Measurements from ENCODE around the gene IP6K3.

Gene IP6K3

DNA sequence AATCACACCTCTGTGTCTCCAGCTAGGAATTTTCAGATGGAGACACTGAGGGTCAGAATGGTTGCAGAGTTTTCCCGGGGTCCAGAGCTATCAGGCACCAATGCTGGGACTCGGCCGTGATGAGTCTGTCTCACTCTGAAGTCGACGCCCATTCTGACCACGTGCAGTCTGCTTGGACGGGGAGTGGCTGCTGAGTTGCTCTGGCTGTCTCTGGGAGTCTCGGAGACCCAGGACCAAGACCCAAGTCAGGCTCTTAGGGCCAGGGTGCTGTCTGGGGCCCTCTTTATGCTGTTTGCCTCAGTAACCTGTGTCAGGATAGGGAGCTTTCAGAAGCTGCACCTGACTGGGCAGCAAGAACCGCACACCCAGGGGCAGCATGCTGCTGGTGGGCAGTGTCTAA is 4.6 kb downstream of the IP6K3 start:
- no peak for TF ChIP-seq CTCF (IDR thresholded peaks at IDR 0.05; ENCODE audit: insufficient read depth, low read depth, low read length, missing control alignments)
- H3K4me3 ChIP-seq (ENCODE audit: low read length) = no peak overlapping the region
- DNase-seq (ENCODE audit: low read depth) = no peak

DNA sequence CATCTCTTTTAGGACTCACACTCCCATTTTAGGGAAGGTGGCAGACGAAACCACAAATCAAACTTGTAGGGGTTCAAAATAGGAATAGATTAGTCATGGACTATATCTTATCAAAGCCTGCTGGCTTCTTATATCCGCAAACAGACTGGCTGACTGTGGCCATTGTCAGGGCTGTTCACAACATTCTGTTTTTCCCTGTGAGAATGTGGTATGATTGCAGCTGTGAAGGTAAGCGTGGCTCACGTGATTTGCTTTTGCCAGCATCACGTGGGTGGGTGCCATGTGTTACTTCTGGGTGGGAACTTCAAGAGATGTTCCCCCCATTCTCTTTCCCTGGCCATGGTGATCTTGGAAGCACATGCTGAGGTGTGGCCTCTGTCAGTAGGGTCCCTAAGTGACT is 5.9 kb downstream of the IP6K3 start:
- no peak for DNase-seq (ENCODE audit: low read depth)
- no peak overlapping the region for H3K4me3 ChIP-seq (ENCODE audit: low read length)
- TF ChIP-seq CTCF (IDR thresholded peaks at IDR 0.05; ENCODE audit: insufficient read depth, low read depth, low read length, missing control alignments) = no peak

DNA sequence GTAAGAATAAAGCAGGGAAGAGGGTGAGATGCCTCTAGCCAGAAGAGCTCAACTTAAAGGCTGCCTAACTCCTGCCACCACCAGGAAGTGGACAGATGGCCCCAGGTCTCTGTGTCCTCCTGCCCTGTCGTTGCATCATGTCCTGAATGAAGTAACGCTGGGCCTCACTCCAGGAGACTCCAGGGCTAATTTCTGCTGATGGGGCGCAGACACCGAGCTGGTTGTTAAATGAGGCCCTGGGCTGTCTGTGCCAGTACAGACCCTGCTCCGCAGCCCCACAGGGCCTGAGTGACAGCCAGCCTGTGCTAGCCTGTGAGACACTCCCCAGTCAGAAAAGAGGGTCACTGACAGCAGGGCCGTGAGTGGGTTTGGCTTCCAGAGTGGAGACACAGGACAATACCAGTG is 6.5 kb downstream of the IP6K3 start:
- no peak overlapping the region for H3K4me3 ChIP-seq (ENCODE audit: low read length)
- DNase-seq (ENCODE audit: low read depth) = no peak
- TF ChIP-seq CTCF (IDR thresholded peaks at IDR 0.05; ENCODE audit: insufficient read depth, low read depth, low read length, missing control alignments) = no peak

GRCh38 chr6:33739571-33739970 is 7.1 kb downstream of the IP6K3 start:
- DNase-seq (ENCODE audit: low read depth) = no peak
- TF ChIP-seq CTCF (IDR thresholded peaks at IDR 0.05; ENCODE audit: insufficient read depth, low read depth, low read length, missing control alignments) = no peak
- no peak overlapping the region for H3K4me3 ChIP-seq (ENCODE audit: low read length)

DNA sequence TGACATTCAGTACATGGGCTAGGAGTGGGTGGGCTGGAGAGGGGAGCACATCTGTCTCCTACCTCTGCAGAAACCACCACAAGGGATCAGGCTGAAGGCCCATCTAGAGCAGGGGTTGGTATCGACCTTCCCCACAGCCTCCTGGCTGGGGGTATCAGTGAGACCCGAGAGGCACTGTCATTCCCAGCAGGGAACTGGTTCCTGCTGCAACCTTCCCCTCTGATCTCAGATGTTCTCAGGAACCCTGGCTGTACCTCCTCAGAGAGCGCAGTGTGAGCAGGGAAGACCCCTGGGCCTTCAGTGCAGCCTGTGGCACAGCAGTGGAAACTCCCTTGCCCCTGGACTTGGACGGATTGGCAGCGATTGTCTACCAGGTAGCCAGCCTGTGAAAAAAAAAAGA is 7.8 kb downstream of the IP6K3 start:
- DNase-seq (ENCODE audit: low read depth) = no peak
- no peak for TF ChIP-seq CTCF (IDR thresholded peaks at IDR 0.05; ENCODE audit: insufficient read depth, low read depth, low read length, missing control alignments)
- no peak overlapping the region for H3K4me3 ChIP-seq (ENCODE audit: low read length)

DNA sequence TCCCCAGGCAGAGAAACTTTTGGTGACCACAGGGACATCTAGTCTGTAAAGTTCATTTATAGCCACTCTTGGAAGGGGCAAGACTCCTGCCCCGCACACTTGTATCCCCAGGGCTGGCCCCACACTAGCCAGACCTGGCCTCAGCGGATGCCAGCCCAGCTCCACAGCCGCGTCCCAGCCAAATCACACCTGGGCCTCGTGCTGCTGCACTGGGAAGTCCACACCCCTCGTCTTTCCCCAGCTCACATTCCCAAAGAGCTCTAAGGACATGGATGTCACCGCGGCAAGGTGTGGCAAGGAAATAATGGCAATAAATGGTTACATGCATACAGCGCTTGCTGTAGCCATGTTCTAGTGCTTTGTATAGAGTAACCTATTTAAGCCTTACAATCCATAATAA is 8.6 kb downstream of the IP6K3 start:
- no peak for TF ChIP-seq CTCF (IDR thresholded peaks at IDR 0.05; ENCODE audit: insufficient read depth, low read depth, low read length, missing control alignments)
- H3K4me3 ChIP-seq (ENCODE audit: low read length) = no peak overlapping the region
- DNase-seq (ENCODE audit: low read depth) = no peak

DNA sequence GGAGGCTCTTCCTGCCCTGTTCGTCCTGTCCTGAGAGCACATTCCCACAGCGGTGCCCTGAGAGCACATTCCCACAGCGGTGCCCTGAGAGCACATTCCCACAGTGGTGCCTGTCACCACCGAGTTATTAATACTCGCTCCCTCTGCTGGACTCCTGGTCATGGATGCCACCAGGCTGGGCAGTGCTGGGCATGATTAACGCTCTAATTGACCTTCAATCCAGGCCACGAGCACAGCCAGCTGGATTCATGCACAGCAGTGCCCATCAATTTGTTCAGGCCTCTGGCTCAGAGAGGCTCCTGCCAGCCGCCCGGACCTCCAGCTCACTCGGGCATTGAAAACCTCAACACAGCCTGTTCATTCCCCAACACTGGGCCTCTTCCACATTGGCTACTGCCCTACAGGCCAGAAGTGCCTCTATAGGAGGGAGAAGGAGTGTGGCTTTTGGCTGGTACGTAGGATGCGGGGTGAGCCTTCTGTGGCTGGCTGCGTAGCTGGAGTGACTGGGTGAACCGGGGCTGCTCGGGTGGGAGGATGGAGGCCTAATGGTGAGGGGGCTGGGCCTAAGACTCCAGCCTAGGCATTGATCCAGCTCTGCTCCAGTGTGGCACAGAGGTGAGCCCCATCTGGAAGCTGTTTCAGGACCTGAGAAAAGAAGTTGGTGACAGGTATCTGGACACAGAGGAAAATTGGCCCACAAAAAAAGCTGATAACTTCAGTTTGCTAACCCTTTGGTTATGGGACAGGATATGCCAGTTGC is 9.3 kb downstream of the IP6K3 start:
- TF ChIP-seq CTCF (IDR thresholded peaks at IDR 0.05; ENCODE audit: insufficient read depth, low read depth, low read length, missing control alignments) = no peak
- no peak overlapping the region for H3K4me3 ChIP-seq (ENCODE audit: low read length)
- DNase-seq (ENCODE audit: low read depth) = no peak
